A673 (cell line): ENCODE data around the gene ARSD. TPM values are rescaled to one million over a fixed set of nuclear protein-coding genes. Genes with fewer than 3 reads are reported as not detected.

Experiments
- BruUV-seq: library from RNA; stranded (reverse); fragments of 400-500 nt; replicated peaks from 2 replicates; lab custom pipeline; 2021; lab: Mats Ljungman, UMichigan
- CTCF ChIA-PET: fragments of 300-600 bp; sonication (Branson Sonifier 250); formaldehyde crosslinking; loops from one replicate; lab custom pipeline; 2022; ENCODE audit warnings: antibody characterized with exemption; lab: Charles Lee
- POLR2A ChIA-PET: fragments of 300-600 bp; sonication (Branson Sonifier 250); formaldehyde crosslinking; loops from one replicate; lab custom pipeline; 2022; ENCODE audit warnings: antibody characterized with exemption; ENCODE audit not compliant: low non-redundant PET; lab: Charles Lee
- DNase-seq: peaks from one replicate; pipeline ENCODE4 v3.0.0-alpha.2; 2015; ENCODE audit warnings: low spot score
- H3K27ac ChIP-seq: fragments of 200-600 bp; sonication (generic); 2 replicates; pipeline ENCODE4 v1.5.1; 2016; ENCODE audit warnings: mixed run types, low read depth, mild to moderate bottlenecking, mixed read lengths, antibody characterized with exemption, low read length; ENCODE audit not compliant: poor library complexity, severe bottlenecking
- H3K27me3 ChIP-seq: fragments of 200-600 bp; sonication (generic); replicated peaks from 2 replicates; pipeline ENCODE4 v1.6.1; 2017; ENCODE audit warnings: mixed run types, low read depth, mild to moderate bottlenecking, mixed read lengths, antibody characterized with exemption, low read length; ENCODE audit not compliant: insufficient read depth, poor library complexity
- H3K36me3 ChIP-seq: fragments of 200-600 bp; sonication (generic); 2 replicates; pipeline ENCODE4 v1.6.1; 2016; ENCODE audit warnings: mixed run types, mild to moderate bottlenecking, mixed read lengths, antibody characterized with exemption, low read length; ENCODE audit not compliant: insufficient read depth, poor library complexity, severe bottlenecking
- H3K4me1 ChIP-seq: fragments of 200-600 bp; sonication (generic); 2 replicates; pipeline ENCODE4 v1.6.1; 2017; ENCODE audit warnings: mixed run types, mild to moderate bottlenecking, mixed read lengths, antibody characterized with exemption, low read length; ENCODE audit not compliant: insufficient read depth, poor library complexity, severe bottlenecking
- H3K4me3 ChIP-seq: fragments of 200-600 bp; sonication (generic); 2 replicates; pipeline ENCODE4 v1.5.1; 2016; ENCODE audit warnings: low read depth, mixed run types, mild to moderate bottlenecking, mixed read lengths, low read length; ENCODE audit not compliant: poor library complexity, severe bottlenecking
- H3K9me3 ChIP-seq: fragments of 200-600 bp; sonication (generic); 2 replicates; pipeline ENCODE4 v1.6.1; 2016; ENCODE audit warnings: mixed run types, low read depth, mild to moderate bottlenecking, mixed read lengths, antibody characterized with exemption, low read length; ENCODE audit not compliant: poor library complexity, severe bottlenecking
- CTCF ChIP-seq: fragments of 300-800, 200-600 bp; sonication (generic); conservative IDR thresholded peaks from 2 replicates; pipeline ENCODE4 v1.5.1; 2017; ENCODE audit warnings: low read depth, mild to moderate bottlenecking, antibody characterized with exemption, low read length, moderate library complexity, mixed read lengths
- EZH2 ChIP-seq: fragments of 200-600 bp; sonication (generic); IDR thresholded peaks from 2 replicates; pipeline ENCODE4 v1.6.1; 2017; ENCODE audit warnings: borderline replicate concordance, low read depth, mild to moderate bottlenecking, mixed read lengths, antibody characterized with exemption, low read length; ENCODE audit not compliant: poor library complexity, severe bottlenecking
- intact Hi-C: fragments of 100-400 bp; cut with micrococcal nuclease; formaldehyde crosslinking; loops from one replicate; pipeline ENCODE4 v1.10.0; 2022; ENCODE audit not compliant: unreplicated experiment
- total RNA-seq: library from RNA; stranded (reverse); gene quantifications from 2 replicates; pipeline ENCODE4 v1.2.3, GENCODE V29; 2021

The ARSD gene
- total RNA-seq, 1 experiment from 2014 or later, result 1.2 TPM

GRCh38 chrX:2875798-2876399, 53.2 kb downstream of the ARSD start:
- BruUV-seq, result no TSS peak
- POLR2A ChIA-PET, result interaction anchor here (0.6 kb wide), 2 partner anchors 19 to 39 kb away, joined by 8 to 10 read pairs; no protein-coding TSS in a partner anchor
- H3K27me3 ChIP-seq, result no peaks in the 10 kb centered on the region
- H3K4me3 ChIP-seq, result no peak overlapping the region
- DNase-seq, result peak; percentile 57
- peaks cover 6% of the 10 kb centered on the region for H3K4me1 ChIP-seq
- H3K27ac ChIP-seq, result no peak overlapping the region
- intact Hi-C loops, result no loop called here
- peak; percentile 86 for TF ChIP-seq CTCF
- TF ChIP-seq EZH2, result no peak
- H3K36me3 ChIP-seq, result no peaks in the 10 kb centered on the region
- H3K9me3 ChIP-seq, result no peaks in the 10 kb centered on the region
- CTCF ChIA-PET, result interaction anchor here (0.6 to 1.0 kb wide), 13 partner anchors 45 to 824 kb away, joined by 4 to 19 read pairs (median 9); no protein-coding TSS in a partner anchor

GRCh38 chrX:2875136-2875481, 54.0 kb downstream of the ARSD start:
- no peak for DNase-seq
- intact Hi-C loops, result no loop called here
- TF ChIP-seq EZH2, result no peak
- no peak for TF ChIP-seq CTCF
- H3K4me1 ChIP-seq, result peaks cover 6% of the 10 kb centered on the region
- ChIA-PET POLR2A (interaction anchor here (0.6 kb wide), 2 partner anchors 20 to 38 kb away, joined by 8 to 10 read pairs; no protein-coding TSS in a partner anchor), CTCF (interaction anchor here (0.6 to 1.0 kb wide), 12 partner anchors 46 to 825 kb away, joined by 4 to 19 read pairs (median 9); no protein-coding TSS in a partner anchor)
- no peak overlapping the region for H3K4me3 ChIP-seq
- H3K36me3 ChIP-seq, result no peaks in the 10 kb centered on the region
- H3K9me3 ChIP-seq, result no peaks in the 10 kb centered on the region
- H3K27ac ChIP-seq, result no peak overlapping the region
- no peaks in the 10 kb centered on the region for H3K27me3 ChIP-seq
- no TSS peak for BruUV-seq

- BruUV-seq, result no TSS peak
- POLR2A ChIA-PET, result no interaction called here
- CTCF ChIA-PET, result no interaction called here
- no peaks in the 10 kb centered on the region for H3K27me3 ChIP-seq
- no peak overlapping the region for H3K27ac ChIP-seq
- H3K4me3 ChIP-seq, result no peak overlapping the region
- H3K4me1 ChIP-seq, result peaks cover 6% of the 10 kb centered on the region
- H3K36me3 ChIP-seq, result no peaks in the 10 kb centered on the region
- TF ChIP-seq CTCF (no peak), EZH2 (no peak)
- intact Hi-C loops, result no loop called here
- DNase-seq, result no peak
- no peaks in the 10 kb centered on the region for H3K9me3 ChIP-seq
Observed at GRCh38 chrX:2874222-2875135, 54.7 kb downstream of the ARSD start.
